Retina (tissue), 1 donor: Measurements from ENCODE around the gene DNAJC12.
"Not testable (repeated sequence)": the region's sequence is repeated elsewhere in the genome, so short reads cannot be mapped to it uniquely, and the experiment has no call there.

Experiments used
- DNase-seq: peaks from one replicate; pipeline ENCODE4 v3.0.0-alpha.2; 2016

The DNAJC12 gene

DNA sequence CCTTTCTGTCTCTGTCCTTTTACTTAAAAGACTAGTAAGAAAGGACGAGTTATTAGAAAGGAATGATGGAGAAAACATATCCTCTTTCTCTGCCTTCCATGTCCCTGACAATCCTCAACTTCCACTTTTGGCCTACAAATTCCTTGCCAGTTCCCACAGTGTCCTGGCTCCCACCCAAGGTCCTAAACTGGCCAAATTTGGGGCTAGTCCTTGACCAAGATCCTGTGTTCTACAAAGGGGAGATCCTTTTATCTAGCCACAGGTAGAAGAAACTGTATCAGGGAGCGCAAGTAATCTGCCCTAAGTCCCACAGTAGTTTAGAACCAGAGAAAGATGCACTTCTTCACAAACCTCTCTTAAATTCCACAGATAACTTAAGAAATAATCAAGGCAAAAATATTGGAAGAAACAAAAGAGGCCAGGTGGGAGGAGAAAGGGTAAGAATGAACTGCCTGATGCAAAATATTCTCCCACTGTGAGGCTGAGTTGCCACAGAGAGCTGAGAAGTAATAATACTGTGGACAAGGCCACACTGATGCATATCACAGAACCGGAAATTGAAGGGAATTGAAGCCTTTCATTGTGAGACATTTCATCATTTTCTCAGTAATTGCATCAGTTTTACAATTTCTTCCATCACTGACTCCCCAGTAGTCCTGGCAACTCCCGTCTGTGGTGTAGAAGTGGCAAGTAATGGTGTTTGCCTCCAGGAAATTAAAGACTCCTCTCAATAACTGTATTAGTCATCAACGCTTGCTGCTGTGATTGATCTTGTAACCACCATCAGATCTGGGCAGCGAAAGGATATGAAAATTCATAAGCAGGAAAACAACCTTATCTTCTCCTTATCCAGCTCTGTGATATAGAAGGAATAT is 47.2 kb downstream of the DNAJC12 start:
- no peak for DNase-seq

DNA sequence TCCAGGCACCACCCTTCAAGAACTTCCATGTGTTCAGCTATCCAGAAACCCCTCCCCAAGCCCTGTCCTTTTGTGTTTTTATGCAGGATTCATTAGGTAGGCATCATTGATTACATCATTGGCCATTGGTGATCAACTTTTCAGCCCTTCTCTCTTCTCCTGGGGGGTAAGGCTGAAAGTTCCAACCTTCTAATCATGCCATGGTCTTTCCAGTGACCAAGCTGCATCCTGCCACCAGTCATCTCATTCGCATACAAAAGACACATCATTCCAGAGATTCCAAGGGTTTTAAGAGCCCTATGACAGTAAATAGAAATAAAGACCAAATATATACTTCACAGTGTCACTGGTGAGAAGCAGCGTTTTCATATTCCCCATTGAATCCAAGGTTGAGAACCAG is 48.2 kb downstream of the DNAJC12 start:
- DNase-seq = no peak

DNA sequence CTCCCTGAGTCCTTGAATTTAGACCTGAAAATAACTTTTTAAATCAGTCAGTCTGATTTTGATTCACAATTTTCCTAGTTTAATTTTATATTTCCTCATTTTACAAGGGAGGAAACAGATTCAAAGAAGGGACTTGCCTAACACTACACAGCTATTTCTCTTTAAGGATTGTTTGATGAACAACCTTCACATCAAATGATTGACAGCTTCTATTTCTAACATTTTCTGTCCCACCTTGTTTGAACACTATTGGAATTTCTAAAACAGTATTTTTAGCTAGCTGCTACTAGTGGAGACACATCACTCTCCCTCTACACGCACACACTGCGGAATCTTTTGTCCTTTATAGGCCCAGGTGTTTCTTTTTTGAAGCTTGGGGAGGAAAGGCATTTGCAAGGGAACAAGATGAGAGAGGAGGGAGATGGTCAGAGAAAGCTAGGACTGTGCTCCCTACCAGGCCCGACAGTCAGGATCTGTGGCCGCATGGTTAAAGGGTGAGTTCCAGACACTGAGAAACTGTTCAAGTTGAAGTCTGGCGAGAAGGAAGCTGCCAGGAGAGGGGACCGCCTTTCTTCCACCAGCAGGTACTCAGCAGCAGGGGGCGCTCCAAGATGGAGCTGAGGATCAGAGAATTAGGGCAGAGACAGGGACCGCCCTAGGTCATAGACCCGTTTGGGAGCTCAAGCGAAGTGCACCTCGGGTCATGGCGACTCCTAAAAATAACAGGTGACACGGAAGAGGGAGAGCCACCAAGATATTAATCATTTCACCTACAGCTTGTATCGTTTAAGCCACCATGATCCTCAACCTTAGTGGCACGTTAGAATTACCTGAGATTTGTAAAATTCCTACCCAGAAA is 49.7 kb downstream of the DNAJC12 start:
- peak; percentile 27 for DNase-seq

DNA sequence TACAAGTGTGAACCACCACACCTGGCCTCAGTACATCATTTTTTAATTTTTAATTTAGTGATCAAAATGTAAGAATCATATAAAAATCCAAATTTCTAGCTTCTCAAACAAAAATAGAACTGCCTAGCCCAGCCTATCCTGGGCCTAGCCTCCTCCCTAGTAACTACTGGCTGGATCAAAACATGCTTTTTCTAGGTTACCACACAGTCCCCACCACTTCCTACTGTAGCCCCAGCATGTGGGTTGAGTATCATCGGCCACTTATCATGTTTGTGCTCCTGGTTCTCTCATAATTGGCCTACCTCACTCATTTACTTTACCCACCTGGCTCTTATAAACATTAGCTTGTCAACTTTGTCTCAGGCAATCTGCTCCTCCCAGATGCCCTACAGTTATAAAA is 52.9 kb downstream of the DNAJC12 start:
- no peak for DNase-seq

DNA sequence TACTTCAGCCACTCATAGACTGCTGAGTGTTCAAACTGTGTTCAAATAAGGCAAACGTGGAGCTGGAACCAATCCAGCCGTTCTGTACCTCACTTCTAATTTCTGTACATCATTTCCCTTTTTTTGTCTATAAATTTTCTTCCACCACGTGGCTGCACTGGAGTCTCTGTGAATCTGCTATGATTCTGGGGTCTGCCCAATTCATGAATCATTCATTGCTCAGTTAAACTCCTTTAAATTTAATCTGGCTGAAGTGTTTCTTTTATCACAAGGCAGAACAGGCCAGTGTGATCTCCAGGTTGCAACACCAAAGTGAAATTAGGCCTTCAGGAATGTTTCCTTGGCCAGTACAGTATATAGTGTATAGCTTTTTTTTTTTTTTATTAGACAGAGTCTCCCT is 53.5 kb downstream of the DNAJC12 start:
- DNase-seq = no peak

DNA sequence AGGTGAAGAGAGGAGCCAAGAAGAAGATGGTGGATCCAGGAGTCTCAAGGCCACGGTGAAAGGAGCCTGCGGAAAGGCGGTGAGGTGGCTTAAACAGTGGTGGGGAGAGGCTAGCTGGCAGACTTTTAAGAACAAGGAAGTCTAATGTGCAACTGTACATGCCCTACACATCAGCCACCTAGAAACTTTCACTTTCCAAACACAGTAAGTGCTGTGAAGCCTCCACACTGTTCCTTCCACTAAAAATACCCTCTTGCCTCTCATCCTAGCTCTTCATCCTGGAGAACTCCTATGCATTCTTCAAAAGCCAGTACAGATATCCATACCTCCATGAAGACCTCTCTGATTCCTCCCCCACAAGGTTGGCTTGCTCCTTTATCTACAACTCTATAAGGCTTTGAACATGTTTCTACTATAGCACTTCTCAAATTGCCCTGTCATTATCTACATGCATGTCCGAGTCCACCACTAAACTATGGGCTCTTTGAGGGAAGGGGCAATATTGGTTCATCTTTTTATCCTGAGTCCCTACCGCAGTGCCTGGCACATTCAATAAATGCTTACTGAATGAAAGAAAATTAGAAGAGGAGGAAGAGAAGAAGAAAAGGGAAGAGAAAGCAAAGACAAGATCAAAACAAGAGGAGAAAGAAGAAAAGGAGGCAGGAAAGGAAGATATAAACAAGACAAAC is 54.2 kb downstream of the DNAJC12 start:
- no peak for DNase-seq

GRCh38 chr10:67782530-67782929 is 55.5 kb downstream of the DNAJC12 start:
- DNase-seq = no peak

DNA sequence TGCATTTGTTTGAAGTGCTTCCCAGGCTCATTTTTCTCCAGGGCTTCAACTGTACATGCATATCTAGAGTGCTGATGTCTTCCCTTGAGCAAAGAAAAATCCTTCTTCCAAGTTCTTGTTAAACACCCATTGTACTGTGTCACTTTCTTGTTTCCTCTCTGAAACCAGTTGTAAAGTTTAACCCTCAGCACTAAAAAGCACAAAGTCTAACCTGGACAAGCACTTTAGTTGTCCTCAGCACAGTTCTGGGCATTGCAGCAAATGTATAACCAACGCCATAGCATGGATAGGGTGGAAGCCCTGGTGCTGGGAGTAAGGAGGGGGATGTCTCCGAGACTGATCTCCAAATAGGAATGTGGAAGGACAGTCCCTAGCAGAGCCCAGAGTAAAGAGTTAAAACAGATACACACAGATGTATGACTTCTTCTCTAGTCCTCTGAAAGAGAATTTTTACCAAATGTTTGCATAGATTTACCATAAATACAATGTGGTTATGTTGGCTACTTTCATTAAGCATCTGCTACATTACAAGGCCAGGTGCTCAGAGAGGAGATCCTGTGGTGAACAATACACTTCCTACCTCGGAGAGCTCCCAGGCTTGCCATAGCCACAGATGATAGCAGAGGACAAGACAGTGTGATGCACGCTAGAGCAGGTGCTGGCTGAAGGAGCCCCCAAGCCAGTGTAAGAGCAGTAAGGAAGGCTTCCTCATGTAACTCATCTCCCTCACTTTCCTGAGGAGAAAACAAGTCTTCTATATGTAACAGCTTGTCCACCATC is 57.0 kb downstream of the DNAJC12 start:
- no peak for DNase-seq

DNA sequence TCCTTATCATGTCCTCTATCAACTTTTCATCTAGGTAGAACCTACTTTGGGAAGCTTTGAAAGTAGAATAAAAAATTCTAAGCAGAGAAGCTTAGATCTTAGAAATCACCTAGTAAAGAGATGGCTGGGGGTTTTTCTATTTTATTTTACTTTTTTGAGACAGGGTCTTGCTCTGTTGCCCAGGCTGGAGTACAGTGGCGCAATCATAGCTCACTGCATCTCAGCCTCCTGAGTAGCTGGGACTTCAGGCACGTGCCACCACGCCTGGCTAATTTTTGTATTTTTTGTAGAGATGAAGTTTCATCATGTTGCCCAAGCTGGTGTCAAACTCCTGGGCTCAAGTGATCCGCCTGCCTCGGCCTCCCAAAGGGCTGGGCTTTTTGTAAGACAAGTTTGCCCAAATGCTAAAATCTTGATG is 57.8 kb downstream of the DNAJC12 start:
- DNase-seq = not testable (repeated sequence)

DNA sequence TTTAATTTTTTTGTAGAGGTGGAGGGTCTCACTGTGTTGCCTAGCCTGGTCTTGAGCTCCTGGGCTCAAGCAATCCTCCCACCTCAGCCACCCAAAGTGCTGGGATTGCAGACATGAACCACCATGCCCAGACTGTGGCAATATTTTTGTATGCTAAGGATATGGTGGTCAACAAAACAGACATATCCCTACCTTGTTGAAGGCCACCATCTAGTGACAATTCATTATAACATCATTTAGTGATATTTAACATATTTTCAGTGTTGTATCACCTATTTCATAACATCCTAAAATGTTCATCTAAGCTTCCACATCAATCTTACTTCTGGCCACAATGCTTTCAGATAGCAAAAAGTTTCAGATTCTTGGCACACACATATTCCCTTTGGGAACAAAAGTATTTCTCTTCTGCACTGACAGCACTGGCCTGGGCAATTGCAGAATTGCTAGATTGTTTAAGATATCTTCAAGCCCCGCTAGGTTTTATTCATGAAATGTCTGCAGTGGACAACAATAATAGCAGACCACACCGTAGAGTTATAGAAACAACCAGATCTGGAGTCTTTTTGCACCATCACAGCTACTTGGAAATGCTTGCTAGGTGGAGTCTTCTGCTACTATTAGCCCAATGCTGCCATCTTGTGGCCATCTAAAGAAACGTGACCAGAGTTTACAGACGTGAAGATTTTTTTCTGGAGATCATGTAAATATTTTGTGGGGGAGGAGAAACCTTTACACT is 58.4 kb downstream of the DNAJC12 start:
- peak; percentile 61 for DNase-seq

DNA sequence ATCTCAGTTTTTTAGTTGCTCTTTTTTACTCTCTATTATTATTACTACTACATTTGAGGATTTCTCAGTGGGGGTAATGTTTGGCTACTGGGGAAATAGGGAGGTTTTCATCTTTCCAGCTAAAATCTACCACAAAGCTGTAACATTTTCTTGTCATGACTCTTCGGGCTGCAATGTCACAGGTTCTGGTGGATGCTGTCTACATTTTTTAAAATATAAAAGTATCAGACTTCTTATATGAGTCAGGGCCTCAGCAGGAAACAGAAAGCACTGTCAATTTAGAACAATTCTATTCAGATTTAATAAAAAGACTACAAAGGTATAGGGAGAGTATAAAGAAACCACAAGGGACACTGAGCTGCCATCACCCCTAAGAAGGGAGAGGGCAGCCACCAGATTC is 61.6 kb downstream of the DNAJC12 start:
- DNase-seq = no peak

DNA sequence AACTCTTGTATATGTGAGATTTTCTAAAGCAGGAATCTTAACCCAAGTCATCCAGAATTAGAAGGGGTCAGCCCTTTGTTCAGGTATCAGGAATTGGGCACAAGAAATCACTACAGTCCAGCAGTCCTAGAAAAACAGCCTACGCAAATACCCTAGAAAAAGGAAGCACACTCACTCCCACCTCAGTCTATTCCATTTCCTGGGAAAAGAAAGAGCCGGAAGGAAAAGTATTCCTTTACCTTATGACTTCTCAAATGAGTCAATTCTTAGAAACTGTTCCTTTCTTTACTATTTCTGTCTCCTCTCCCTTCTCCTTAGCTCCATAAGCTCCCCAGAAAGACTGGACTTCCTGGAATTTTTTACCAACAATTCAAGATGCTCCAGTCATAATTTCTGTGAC is 62.7 kb downstream of the DNAJC12 start:
- DNase-seq = no peak

- no peak for DNase-seq
Measured at GRCh38 chr10:67772894-67773511, 65.0 kb downstream of the DNAJC12 start.

- DNase-seq = no peak
Measured at GRCh38 chr10:67772151-67772550, 65.8 kb downstream of the DNAJC12 start.

DNA sequence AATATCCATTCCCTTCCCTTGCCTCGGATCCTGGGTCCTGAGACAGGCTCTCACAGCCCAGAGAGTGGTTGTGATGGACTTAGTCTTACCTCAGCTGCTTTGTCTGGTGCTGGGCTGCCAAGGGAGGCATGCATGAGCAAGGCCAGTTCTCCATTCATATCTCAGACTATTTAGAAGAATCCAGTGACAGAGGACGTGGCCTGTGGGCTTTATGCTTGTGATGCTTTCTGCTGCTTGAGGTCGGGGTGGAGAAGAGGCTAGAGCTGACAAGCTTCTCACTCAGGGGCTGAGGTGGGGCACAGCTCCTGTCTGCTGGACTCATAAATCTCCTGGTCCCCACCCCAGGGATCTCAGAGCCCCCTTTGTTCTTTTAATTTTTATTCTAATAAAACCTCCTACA is 66.8 kb downstream of the DNAJC12 start:
- DNase-seq = no peak

DNA sequence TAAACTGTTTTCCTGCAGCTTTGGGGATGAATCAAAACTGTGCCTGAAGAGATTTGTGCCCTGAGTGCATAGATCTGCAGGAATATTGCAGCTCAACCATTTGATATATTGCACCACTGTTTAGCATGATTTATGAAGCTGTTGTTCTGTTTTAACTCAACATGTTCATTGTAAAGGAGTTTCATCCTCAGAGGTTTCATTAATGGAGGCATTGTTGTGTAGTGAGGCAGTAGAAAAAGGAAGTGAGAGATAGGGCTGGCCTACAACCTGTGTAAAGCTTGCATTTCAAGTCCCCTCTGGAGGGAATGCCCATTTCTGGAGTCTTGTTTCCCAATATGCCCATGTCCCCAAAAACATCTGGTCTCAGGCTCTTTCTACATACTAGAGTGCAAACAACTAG is 67.5 kb downstream of the DNAJC12 start:
- no peak for DNase-seq

- DNase-seq = no peak
Measured at GRCh38 chr10:67767244-67767643, 70.7 kb downstream of the DNAJC12 start.

DNA sequence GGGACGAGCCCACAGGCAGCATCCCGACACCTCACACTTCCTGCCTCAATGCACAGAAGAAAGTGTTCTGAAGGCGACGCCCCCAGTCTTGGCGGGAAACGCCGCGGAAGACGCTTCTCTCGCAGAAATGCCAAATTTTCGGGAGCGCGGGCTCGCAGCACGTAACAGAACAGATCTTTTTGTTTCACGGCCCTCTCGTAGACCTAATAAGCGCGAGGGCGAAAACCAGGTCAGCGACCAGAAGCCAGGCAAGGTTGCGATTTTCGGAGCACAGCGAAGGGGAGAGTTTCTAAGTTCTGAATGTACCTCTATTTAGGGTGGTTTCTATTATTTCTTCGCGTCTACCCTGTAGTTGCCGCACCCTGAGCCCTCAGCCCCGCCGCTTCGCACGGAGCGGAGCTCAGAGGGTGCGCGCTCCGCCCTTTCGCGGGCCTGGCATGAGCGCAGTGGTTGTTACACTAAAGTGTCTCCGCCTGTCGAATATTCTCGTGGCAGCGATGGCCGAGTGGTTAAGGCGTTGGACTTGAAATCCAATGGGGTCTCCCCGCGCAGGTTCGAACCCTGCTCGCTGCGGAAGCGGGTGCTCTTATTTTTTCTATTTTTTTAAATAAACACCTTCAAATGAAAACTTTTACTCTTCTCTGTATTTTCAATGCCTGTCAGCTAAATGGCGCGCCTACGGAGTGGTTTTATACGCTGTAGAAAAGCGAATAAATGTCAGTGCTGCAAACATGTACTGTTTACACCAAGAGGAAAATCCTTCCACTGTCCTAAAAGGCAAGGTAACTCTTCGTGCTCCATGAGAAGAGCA is 73.8 kb downstream of the DNAJC12 start:
- DNase-seq = peak; percentile 100

DNA sequence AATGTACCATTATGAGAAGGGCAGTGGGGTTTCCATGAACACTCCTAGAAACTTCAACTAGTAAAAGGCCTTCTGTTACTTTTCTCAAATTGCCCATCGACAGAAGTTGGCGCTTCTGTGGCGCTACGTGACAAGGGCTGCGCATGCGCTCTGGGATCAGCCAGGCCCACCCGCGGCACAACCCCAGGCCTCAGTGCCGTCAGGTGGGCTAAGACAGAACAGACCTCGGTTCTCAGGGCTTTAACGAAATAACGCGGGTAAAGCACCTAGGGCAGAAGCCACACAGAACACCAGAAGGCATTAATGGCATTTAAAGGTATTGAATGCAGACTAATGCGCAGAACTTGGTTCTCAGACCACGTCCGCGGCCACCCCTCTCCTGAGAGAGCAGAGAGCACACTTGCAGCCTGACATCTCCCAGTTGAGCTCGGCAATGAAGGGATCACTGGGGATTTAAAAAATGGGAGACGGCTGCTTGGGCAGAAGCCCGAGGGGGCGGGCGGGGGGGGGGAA is 74.4 kb downstream of the DNAJC12 start:
- DNase-seq = peak; percentile 92

DNA sequence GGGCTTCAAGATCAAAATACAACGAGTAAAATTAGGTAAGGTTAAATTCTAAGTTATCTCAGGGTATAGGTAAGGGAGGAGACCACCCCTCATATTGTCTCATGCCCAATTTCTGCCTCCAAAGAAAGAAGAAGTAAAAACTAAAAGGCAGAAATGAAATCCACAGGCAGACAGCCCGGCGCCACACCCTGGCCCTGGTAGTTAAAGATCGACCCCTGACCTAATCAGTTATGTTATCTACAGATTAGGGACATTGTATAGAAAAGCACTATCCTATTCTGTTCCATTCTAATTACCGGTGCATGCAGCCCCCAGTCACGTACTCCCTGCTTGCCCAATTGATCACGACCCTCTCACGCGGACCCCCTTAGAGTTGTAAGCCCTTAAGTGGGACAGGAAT is 75.4 kb downstream of the DNAJC12 start:
- not testable (repeated sequence) for DNase-seq
